ENCODE data around the gene ABCB4.
A peak's percentile ranks its signal among the peaks of the same experiment; 100 is the strongest.

ABCB4 gene

GRCh38 chr7:87475359-87476178 lies at the start of gene ABCB4:
ABCB4 (minus strand) TSS chr7:87475680; CDS start chr7:87475465, 215 bp downstream.
- DNase-seq (ENCODE audit: low spot score) = no peak
- FAIRE-seq = no peak

DNA sequence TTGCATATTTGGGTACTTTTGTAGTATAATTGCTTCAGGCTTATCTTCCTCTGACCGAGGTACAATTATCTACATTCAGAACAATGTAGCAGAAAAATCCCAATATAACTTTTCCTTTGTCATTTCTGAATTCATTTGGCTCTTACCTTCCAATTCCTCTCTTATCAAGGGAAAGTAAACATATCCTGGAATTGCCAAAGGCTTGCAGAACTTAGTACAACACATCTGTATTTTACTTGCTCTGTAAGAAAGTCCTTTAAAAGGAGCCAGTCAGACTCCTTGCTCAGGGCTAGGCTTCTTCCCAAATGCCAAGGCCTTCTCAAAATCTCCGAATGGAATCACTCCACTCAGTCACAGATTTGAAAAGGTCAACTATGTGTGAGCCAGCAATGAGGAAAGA lies 43.3 kb upstream of the ABCB4 start:
- no peak for FAIRE-seq
- no peak for DNase-seq (ENCODE audit: low spot score)

GRCh38 chr7:87517891-87518290 lies 42.4 kb upstream of the ABCB4 start:
- no peak for FAIRE-seq

DNA sequence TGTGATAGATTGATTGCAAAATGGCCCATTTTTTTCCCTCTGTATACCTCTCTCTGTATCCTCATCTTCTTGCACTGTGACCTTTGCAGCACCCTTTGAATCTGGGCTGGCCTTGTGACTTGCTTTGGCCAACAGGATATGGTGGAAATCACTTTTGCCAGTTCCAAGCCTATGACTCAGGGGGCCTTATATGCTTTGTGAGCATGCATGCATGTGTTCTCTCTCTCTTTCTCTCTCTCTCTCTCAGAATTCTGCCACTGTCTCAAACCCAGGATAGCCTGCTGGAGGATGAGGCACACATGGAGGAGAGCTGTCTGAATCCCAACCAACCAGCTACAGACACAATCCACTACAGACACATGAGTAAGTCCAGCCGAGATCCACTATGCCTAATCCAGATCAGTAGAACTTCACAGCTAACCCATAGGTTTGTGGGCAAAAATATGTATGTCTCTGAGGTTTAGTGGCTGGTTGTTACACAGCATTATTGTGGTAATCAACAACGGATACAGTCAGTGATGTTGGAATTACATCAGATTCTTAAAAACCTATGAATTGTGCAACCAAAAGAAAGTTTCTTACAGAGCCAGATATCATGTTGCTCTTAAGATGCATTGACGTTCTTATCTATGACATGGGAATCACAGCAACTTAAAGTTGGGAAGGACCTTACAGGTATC lies 41.8 kb upstream of the ABCB4 start:
- FAIRE-seq = no peak

More at GRCh38 chr7:87517891-87518290, 42.4 kb upstream of the ABCB4 start:
- DNase-seq (ENCODE audit: low spot score) = no peak

GRCh38 chr7:87513735-87514335 lies 38.4 kb upstream of the ABCB4 start:
- DNase-seq (ENCODE audit: low spot score) (no peak), FAIRE-seq (no peak)

More for the DNA sequence above, 41.8 kb upstream of the ABCB4 start:
- peak; percentile 45 for DNase-seq (ENCODE audit: low spot score)

- no peak for DNase-seq (ENCODE audit: low spot score)
These were observed 37.4 kb upstream of the ABCB4 start for GRCh38 chr7:87512906-87513305.

DNA sequence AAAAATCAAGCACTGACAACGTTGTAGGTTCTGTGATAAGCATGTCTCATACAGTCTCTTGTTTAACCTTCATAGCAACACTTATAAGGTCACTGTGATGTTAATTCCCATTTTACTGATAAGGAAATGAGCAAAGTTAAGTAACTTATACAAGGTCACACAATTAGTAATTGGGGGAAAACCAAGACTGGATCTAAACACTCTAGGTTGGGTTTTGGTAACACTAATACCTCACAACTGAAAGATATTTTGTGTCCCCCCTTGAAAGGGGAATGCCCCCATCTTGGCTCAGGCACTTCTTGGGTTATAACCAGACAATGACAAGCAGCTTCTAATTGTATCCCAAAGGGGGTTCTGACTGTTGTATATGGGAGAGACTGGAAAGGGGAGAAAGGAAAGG lies 36.0 kb upstream of the ABCB4 start:
- FAIRE-seq = no peak

More at GRCh38 chr7:87512906-87513305, 37.4 kb upstream of the ABCB4 start:
- FAIRE-seq = no peak

DNA sequence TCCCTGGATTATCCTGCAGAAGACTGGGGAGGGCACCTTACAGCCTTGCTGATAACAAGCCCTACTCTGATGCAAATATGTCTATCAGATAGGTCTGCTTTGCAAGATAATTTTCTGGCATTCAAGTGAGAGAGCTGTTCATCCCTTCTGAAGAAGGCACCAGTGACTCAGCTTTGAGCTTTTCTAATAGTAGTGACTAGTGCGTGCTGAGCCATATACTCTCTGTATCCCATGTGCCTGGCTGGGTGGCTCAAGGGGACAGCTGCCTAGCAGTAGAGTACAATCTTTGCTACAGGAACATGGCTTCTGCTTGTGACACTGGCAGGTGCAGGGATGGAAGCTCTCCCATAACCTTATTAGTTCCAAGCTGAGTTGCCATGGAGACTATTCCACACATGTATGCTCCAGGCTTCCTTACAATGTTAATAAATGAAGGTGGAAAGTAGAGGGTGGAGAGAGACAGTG lies 35.0 kb upstream of the ABCB4 start:
- no peak for FAIRE-seq

More for the DNA sequence above, 36.0 kb upstream of the ABCB4 start:
- DNase-seq (ENCODE audit: low spot score) = no peak

DNA sequence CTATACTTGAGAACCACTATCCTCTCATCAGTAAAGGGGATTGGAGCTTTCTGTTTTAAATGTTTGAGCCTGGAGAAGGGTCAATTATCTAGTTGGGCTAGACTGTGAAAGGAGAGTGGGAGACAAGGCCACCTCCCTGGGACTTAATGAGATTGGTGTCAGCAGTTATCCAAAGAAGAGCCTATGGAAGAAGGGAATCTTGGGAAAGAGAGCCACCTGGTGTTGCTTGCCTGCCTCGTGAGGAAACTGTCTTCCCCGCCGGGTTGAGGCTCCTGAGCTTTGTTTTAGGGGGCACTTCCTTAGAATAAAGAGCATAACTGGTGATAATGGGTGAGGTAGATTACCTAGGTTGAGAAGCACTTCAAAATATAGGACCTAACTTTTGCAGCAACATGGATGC lies 32.0 kb upstream of the ABCB4 start:
- DNase-seq (ENCODE audit: low spot score) (no peak), FAIRE-seq (no peak)

More for the DNA sequence above, 35.0 kb upstream of the ABCB4 start:
- no peak for DNase-seq (ENCODE audit: low spot score)

GRCh38 chr7:87506246-87507180 lies 31.0 kb upstream of the ABCB4 start:
- DNase-seq (ENCODE audit: low spot score) (peak; percentile 37), FAIRE-seq (peak; percentile 63)

DNA sequence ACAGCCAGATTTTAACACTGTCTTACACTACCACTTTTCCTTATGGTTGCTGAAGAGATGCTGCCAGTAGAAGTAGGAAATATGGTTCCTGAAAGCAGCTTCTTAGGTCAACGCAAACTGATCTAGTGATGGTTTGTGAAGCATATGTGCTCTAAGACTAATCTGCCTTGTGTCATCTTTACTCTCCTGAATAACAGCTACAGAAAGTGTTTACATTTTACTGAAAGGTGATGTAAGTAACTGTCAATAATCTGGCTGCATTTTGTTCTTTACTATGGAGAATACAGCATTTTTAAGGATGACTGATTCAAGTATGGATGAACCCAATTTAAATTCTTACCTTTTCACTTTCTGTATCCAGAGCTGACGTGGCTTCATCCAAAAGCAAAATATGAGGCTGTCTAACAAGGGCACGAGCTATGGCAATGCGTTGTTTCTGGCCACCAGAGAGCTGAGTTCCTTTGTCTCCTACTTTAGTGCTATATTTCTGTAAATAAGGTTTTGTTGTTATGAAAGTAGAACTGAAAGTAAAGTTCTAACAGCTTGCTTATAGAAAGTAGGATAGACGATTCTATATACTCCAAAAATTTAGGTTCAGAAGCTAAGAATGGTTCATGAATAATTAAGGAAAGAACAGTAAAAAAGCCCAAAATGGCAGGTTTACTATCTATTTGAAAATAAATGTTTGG lies 30.2 kb upstream of the ABCB4 start:
- DNase-seq (ENCODE audit: low spot score) (no peak), FAIRE-seq (no peak)

DNA sequence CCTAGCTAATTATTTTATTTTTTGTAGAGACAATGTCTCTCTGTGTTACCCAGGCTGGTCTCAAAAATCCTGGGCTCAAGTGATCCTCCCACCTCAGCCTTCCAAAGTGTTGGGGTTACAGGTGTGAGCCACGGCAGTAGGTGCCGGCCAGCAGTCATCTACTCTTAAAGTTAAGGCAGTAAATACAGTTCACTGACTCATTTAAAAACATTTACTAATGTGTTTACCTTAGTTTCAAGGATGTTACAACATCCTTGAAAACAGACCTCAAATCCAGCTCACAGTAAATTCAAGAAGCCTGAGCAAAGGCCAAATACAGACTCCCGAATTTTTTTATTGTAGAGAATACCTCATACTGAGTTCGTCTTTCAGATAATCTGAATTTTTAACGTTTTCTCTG lies 29.6 kb upstream of the ABCB4 start:
- DNase-seq (ENCODE audit: low spot score) (no peak), FAIRE-seq (no peak)

- FAIRE-seq = no peak
- no peak for DNase-seq (ENCODE audit: low spot score)
These were observed 24.0 kb upstream of the ABCB4 start for GRCh38 chr7:87499494-87499893.

DNA sequence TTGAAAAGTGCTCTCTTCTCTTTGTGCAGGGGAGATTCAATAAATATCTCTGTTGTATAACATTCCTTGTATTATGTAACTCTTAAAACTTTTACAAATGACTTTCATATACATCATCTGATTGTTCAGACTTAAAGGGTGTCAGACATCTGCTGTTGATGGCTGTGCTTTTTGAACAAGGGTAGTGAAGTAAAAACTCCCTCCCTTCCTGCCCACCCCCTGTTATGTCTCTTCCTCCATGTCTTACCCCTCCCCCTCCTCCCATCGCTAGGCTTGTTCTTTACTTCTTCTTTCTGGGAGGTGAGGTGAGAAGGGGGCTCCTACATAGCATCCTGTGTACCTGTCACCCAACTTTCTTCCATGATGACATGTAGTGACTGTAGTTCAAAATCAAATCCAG lies 23.4 kb upstream of the ABCB4 start:
- FAIRE-seq = no peak

DNA sequence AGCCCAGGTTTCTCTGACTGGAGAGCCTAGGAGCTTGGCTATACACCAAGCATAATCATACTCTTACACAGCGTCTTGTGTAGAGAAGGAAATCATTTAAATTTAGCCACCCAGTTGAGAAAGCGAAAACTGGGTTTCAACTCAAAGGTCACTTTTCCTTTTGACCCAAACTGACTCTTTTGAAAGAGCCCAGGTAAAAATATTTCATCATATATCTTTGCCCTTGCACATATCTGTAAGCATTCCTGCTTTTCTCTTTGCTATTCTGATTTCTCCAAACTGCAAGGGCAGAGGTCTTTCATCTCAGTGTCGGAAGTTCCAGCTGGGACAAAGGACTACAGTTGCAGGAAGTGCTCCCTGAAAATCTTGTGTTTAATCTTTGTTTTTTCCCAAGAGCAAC lies 22.0 kb upstream of the ABCB4 start:
- no peak for FAIRE-seq
- DNase-seq (ENCODE audit: low spot score) = no peak

More for the DNA sequence above, 23.4 kb upstream of the ABCB4 start:
- no peak for DNase-seq (ENCODE audit: low spot score)

- no peak for FAIRE-seq
- DNase-seq (ENCODE audit: low spot score) = no peak
These were observed 19.9 kb upstream of the ABCB4 start for GRCh38 chr7:87495366-87495765.

DNA sequence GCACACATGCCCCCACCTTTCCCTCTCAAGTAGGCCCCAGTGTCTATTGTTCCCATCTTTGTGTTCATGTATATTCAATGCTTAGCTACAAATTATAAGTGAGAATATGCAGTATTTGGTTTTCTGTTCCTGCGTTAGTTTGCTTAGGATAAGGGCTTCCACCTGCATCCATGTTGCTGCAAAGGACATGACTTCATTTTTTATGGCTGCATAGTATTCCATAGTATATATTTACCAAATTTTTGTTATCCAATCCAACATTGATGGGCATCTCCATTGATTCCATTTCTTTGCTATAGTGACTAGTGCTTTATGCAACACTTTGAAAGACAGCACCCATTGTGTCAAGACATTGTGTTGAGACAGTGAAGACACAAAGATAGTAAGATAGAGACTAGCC lies 19.0 kb upstream of the ABCB4 start:
- DNase-seq (ENCODE audit: low spot score) (no peak), FAIRE-seq (no peak)

DNA sequence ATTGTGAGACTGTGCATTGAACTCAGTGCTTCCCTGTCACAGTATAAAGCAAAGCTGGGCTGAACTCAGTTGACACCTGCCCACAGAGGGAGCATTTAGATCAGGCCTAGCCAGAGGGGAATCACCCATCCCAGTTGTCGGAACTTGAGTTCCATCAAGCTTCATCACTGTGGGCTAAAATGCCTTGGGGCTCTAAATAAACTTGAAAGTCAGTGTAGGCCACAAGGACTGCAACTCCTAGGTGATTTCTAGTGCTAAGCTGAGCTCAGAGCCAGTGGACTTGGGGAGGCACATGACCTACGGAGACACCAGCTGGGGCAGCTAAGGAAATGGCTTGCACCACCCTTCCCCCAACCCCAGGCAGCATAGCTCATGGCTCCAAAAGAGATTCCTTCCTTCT lies 7.7 kb upstream of the ABCB4 start:
- FAIRE-seq (no peak), DNase-seq (ENCODE audit: low spot score) (no peak)

DNA sequence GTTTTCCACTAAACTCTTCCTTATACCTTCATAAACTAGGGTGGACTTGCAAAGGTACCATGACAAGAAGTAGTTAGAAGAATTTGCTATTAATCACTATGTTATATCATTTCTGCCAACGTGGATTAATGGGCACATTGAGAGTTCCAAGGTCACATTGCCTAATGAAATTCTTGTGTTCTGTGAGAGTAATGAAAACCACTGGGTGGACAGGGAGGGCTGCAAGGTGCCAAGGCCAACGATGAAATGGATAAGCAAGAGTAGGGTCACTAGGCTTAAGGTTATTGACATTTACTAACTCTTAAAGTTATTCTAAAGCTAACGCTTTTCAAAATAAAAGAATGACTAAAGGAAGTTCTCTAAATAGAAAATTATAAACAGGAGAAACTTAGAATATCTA lies 6.6 kb upstream of the ABCB4 start:
- DNase-seq (ENCODE audit: low spot score) (no peak), FAIRE-seq (no peak)

- FAIRE-seq (peak; percentile 69), DNase-seq (ENCODE audit: low spot score) (peak; percentile 65)
These were observed 4.9 kb upstream of the ABCB4 start for GRCh38 chr7:87480386-87480785.
